Kidney epithelial cell (primary cell): ENCODE results near the gene VAC14. TPM values are rescaled to one million over a fixed set of nuclear protein-coding genes. Genes with fewer than 3 reads are reported as not detected.

Source experiments
- DNase-seq: peaks from one replicate; pipeline ENCODE4 v3.0.0-alpha.2; 2010; ENCODE audit warnings: low read depth
- H3K27me3 ChIP-seq: 2 replicates; pipeline ENCODE4 v1.6.0; 2011; ENCODE audit warnings: low read length; ENCODE audit not compliant: control insufficient read depth, insufficient read depth
- H3K36me3 ChIP-seq: 2 replicates; pipeline ENCODE4 v1.5.1; 2011; ENCODE audit warnings: low read length; ENCODE audit not compliant: control insufficient read depth, insufficient read depth
- H3K4me3 ChIP-seq: 2 replicates; pipeline ENCODE4 v1.5.1; 2011; ENCODE audit warnings: low read depth, mild to moderate bottlenecking, control low read depth, low read length
- CTCF ChIP-seq: IDR thresholded peaks from 2 replicates; pipeline ENCODE4 v1.5.1; 2011; ENCODE audit warnings: mild to moderate bottlenecking, moderate library complexity, low read length, control low read depth, inconsistent platforms; ENCODE audit not compliant: insufficient read depth, poor library complexity, severe bottlenecking
- total RNA-seq: library from RNA; depleted of rRNA; stranded (reverse); fragments of >200 nt; gene quantifications from 2 replicates; pipeline ENCODE4 v1.2.3, GENCODE V29; 2015

VAC14 gene
- total RNA-seq, 1 donor from 2014 or later = 61.3 TPM

- TF ChIP-seq CTCF = no peak
- Histone ChIP-seq H3K27me3 (no peaks in the 10 kb centered on the region), H3K36me3 (no peaks in the 10 kb centered on the region), H3K4me3 (no peak overlapping the region)
- DNase-seq = no peak
Measured at GRCh38 chr16:70656712-70657263, 144.2 kb downstream of the VAC14 start.

- Histone ChIP-seq H3K27me3 (no peaks in the 10 kb centered on the region), H3K36me3 (no peaks in the 10 kb centered on the region), H3K4me3 (no peak overlapping the region)
- DNase-seq = no peak
- TF ChIP-seq CTCF = no peak
Measured at GRCh38 chr16:70656065-70656711, 144.8 kb downstream of the VAC14 start.

GRCh38 chr16:70653809-70654771 lies 146.9 kb downstream of the VAC14 start:
- Histone ChIP-seq H3K4me3 (peak overlapping the region; percentile 13), H3K36me3 (no peaks in the 10 kb centered on the region), H3K27me3 (no peaks in the 10 kb centered on the region)
- DNase-seq = peak; percentile 23
- peak; percentile 74 for TF ChIP-seq CTCF

- H3K36me3 ChIP-seq = no peaks in the 10 kb centered on the region
- H3K27me3 ChIP-seq = no peaks in the 10 kb centered on the region
- no peak overlapping the region for H3K4me3 ChIP-seq
- no peak for TF ChIP-seq CTCF
- no peak for DNase-seq
Measured at GRCh38 chr16:70653406-70653805, 147.6 kb downstream of the VAC14 start.

- H3K27me3 ChIP-seq = no peaks in the 10 kb centered on the region
- peak; percentile 23 for DNase-seq
- no peak for TF ChIP-seq CTCF
- no peak overlapping the region for H3K4me3 ChIP-seq
- no peaks in the 10 kb centered on the region for H3K36me3 ChIP-seq
Measured at GRCh38 chr16:70652322-70652721, 148.6 kb downstream of the VAC14 start.
